ENCODE measurements around the gene MYBPC2.

DNA sequence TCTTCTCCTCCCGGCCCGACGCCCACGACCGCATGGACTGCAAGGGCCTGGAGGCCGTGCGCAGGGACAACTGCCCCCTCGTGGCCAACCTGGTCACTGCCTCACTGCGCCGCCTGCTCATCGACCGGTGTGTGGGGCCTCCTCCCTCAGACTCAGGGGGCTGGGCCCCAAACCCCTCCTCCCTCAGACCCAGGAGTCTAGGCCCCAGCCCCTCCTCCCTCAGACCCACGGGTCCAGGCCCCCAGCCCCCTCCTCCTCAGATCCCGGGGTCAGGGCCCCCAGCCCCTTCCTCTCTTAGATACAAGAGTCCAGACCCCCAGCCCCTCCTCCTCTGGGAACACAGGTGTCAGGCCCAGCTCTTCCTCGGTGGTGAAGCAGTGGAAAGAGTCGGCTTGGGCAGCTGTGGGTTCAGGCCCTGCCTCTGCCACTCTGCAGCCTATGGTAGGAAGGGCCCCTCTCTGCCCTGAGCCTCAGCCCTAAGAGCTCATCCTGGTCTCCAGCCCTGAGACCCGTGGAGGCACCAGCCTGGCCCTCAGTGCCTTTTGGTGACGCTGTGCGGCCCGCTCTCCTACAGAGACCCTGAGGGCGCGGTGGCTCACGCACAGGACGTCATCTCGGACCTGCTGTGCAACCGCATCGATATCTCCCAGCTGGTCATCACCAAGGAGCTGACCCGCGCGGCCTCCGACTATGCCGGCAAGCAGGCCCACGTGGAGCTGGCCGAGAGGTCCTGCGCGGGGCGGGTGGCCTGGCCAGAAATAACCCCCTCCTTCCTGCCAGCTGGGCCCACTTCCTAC, 17.6 kb upstream of the MYBPC2 start:
- TF ChIP-seq SREBF2 (CRISPR knock-in tag; IDR thresholded peaks at IDR 0.05) (no peak), POLR2A (conservative IDR thresholded peaks at IDR 0.05) (peak; percentile 26), NR1H2 (CRISPR knock-in tag; IDR thresholded peaks at IDR 0.05) (no peak), GTF2F1 (IDR thresholded peaks at IDR 0.05; ENCODE audit: low read depth, low read length) (no peak), SETDB1 (IDR thresholded peaks at IDR 0.05; ENCODE audit: low read length) (no peak), POLR2AphosphoS5 (IDR thresholded peaks at IDR 0.05; ENCODE audit: control insufficient read depth, insufficient read depth, low read depth, low read length) (peak; percentile 47; the same call in 1 of the 2 replicates)
- TF ChIP-seq, protein P1, sequence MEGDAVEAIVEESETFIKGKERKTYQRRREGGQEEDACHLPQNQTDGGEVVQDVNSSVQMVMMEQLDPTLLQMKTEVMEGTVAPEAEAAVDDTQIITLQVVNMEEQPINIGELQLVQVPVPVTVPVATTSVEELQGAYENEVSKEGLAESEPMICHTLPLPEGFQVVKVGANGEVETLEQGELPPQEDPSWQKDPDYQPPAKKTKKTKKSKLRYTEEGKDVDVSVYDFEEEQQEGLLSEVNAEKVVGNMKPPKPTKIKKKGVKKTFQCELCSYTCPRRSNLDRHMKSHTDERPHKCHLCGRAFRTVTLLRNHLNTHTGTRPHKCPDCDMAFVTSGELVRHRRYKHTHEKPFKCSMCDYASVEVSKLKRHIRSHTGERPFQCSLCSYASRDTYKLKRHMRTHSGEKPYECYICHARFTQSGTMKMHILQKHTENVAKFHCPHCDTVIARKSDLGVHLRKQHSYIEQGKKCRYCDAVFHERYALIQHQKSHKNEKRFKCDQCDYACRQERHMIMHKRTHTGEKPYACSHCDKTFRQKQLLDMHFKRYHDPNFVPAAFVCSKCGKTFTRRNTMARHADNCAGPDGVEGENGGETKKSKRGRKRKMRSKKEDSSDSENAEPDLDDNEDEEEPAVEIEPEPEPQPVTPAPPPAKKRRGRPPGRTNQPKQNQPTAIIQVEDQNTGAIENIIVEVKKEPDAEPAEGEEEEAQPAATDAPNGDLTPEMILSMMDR (IDR thresholded peaks at IDR 0.05 in 2 of 3, conservative IDR thresholded peaks at IDR 0.05 in 1 of 3; ENCODE audit: insufficient read depth in 2 of 3, low read depth in 1 of 3, low read length in 3 of 3): peak; percentile 87 to 95 (median 89)

Measured in K562 (cell line).